Psoas muscle (tissue), 8 donors: ENCODE results near the gene ATP6AP2. TPM values are rescaled to one million over a fixed set of nuclear protein-coding genes. Genes with fewer than 3 reads are reported as not detected.
"Not testable (repeated sequence)": the region's sequence is repeated elsewhere in the genome, so short reads cannot be mapped to it uniquely, and the experiment has no call there.

Experiments
- ATAC-seq, 4 donors: fragments of 200-7000 bp; cut with Tn5 transposase; one replicate each; pipeline ENCODE4 v1.9.1; 2020; ENCODE audit warnings: moderate library complexity in 3 of 4, mild to moderate bottlenecking in 2 of 4
- DNase-seq, 2 donors: peaks; one replicate each; pipeline ENCODE4 v3.0.0-alpha.2; 2020
- H3K27ac ChIP-seq: fragments of 200-600 bp; one replicate; pipeline ENCODE4 v1.8.0; 2022
- H3K27me3 ChIP-seq, 3 donors: fragments of 200-600 bp in 1 of 3; one replicate each; pipeline versions ENCODE4 v1.6.1 to v1.8.0; 2013 to 2022; ENCODE audit warnings: low read length in 2 of 3, mild to moderate bottlenecking in 2 of 3, moderate library complexity in 1 of 3; ENCODE audit not compliant: insufficient read depth in 3 of 3
- H3K36me3 ChIP-seq, 2 donors: fragments of 200-600 bp in 1 of 2; one replicate each; pipeline versions ENCODE4 v1.6.1 to v1.8.0; 2013 to 2022; ENCODE audit warnings: low read depth in 1 of 2, mild to moderate bottlenecking in 1 of 2, moderate library complexity in 1 of 2; ENCODE audit not compliant: insufficient read depth in 1 of 2
- H3K4me1 ChIP-seq: fragments of 200-600 bp; one replicate; pipeline ENCODE4 v1.8.0; 2022
- H3K4me3 ChIP-seq: fragments of 200-600 bp; one replicate; pipeline ENCODE4 v1.8.0; 2022; ENCODE audit warnings: mild to moderate bottlenecking
- H3K9me3 ChIP-seq: fragments of 200-600 bp; one replicate; pipeline ENCODE4 v1.8.0; 2022
- WGBS, 3 donors: extraction: QIAGEN DNeasy Blood & Tissue Kit; methylation state at CpG; one replicate each; pipeline versions ENCODE4 v1.1.6 to v1.1.7; 2013; 5-methylcytosine and 5-hydroxymethylcytosine counted together
- intact Hi-C, 2 donors: fragments of 100-400 bp; cut with DNase I; formaldehyde crosslinking; loops; one replicate each; pipeline versions ENCODE4 v1.11.0 to v1.14.2; 2022
- polyA plus RNA-seq, 3 donors: library from polyadenylated mRNA; stranded (reverse); fragments of 200-250 nt; gene quantifications; one replicate each; pipeline ENCODE4 v1.2.3, GENCODE V29; 2013
- total RNA-seq, 4 donors: library from RNA; stranded (reverse); fragmentation: NEBNext Ultra II Directional in 2 of 4; extraction: Animal tissue kit (Norgen Biotek cat#: 25700) in 2 of 4; gene quantifications; one replicate each; pipeline versions ENCODE4 v1.2.1 to v1.2.4, GENCODE V29; 2021 to 2023
- TF ChIP-seq, protein P1 (sequence below): fragments of 200-600 bp; IDR thresholded peaks from one replicate; pipeline ENCODE4 v1.8.0; 2022; ENCODE audit warnings: antibody characterized with exemption
- donor health status: healthy with polysubstance abuse.
- donor health status: DM: no; HTN: no; CAD: no; lungs with moderate emphysema.
- donor health status: Bipolar disorder and iron deficiency.
- donor health status: healthy.
- donor health status: DM: yes; HTN: yes; CAD: no.
- donor health status: DM: no; HTN: no; CAD: no.
- donor health status: DM: no; HTN: no; CAD: no.
- donor health status: DM: yes; HTN: yes; CAD: no.

ATP6AP2 gene
- total and polyA plus RNA-seq, 7 donors: 17.5 to 29.2 (median 24.7) TPM

DNA sequence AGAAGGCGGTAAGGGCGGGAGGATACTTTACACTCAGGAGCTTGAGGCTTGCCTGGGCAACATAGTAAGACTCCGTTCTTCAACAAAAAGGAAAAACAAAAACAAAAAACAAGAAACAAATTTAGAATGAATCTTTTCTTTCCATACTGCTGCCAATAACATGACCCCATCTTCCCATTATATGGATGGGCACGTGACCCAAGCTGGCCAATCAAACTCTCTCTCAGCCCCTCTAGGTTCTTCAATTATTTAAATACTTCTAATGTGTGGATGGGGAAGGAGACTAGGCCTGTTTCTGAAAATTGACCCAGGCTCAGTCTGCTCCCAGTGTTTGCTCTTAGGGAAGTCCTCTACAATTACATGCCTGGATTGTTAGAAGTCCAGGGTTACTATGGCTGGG is 22.2 kb upstream of the ATP6AP2 start:
- TF ChIP-seq, protein P1, sequence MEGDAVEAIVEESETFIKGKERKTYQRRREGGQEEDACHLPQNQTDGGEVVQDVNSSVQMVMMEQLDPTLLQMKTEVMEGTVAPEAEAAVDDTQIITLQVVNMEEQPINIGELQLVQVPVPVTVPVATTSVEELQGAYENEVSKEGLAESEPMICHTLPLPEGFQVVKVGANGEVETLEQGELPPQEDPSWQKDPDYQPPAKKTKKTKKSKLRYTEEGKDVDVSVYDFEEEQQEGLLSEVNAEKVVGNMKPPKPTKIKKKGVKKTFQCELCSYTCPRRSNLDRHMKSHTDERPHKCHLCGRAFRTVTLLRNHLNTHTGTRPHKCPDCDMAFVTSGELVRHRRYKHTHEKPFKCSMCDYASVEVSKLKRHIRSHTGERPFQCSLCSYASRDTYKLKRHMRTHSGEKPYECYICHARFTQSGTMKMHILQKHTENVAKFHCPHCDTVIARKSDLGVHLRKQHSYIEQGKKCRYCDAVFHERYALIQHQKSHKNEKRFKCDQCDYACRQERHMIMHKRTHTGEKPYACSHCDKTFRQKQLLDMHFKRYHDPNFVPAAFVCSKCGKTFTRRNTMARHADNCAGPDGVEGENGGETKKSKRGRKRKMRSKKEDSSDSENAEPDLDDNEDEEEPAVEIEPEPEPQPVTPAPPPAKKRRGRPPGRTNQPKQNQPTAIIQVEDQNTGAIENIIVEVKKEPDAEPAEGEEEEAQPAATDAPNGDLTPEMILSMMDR: no peak
- no peak for ATAC-seq
- H3K36me3 ChIP-seq: no peaks in the 10 kb centered on the region
- H3K9me3 ChIP-seq: no peaks in the 10 kb centered on the region
- H3K27ac ChIP-seq: no peak overlapping the region
- intact Hi-C loops: no loop called here
- no peaks in the 10 kb centered on the region for H3K4me1 ChIP-seq
- WGBS, 3 donors: 69 to 97% (median 94%) methylated on average over 4 of the region's 4 CpGs
- H3K27me3 ChIP-seq: peaks cover 0 to 51% (median 0%) of the 10 kb centered on the region in 3 donors
- no peak overlapping the region for H3K4me3 ChIP-seq
- no peak for DNase-seq

DNA sequence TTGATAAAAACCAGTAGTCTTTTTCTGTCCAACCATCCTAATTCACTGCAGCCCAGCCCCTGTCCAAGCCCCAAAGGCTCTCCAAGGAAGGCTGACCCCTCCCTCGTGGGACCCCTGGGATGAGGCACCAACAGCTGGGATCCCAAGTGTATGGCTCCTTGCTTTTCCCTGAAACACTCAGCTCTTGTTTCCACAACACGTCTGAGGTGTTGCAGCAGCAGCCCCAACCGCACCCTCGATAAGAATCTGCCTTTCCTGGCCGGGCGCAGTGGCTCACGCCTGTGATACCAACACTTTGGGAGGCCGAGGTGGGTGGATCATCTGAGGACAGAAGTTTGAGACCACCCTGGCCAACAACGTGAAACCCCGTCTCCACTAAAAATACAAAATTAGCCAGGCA is 17.0 kb upstream of the ATP6AP2 start:
- intact Hi-C loops: no loop called here
- H3K9me3 ChIP-seq: no peaks in the 10 kb centered on the region
- no peak for ATAC-seq
- H3K36me3 ChIP-seq: no peaks in the 10 kb centered on the region
- H3K27ac ChIP-seq: no peak overlapping the region
- H3K4me1 ChIP-seq: no peaks in the 10 kb centered on the region
- peaks cover 0 to 51% (median 0%) of the 10 kb centered on the region in 3 donors for H3K27me3 ChIP-seq
- no peak for DNase-seq
- TF ChIP-seq, protein P1: no peak
- no peak overlapping the region for H3K4me3 ChIP-seq
- WGBS, 3 donors: 81 to 89% (median 88%) methylated on average over 10 of the region's 10 CpGs

DNA sequence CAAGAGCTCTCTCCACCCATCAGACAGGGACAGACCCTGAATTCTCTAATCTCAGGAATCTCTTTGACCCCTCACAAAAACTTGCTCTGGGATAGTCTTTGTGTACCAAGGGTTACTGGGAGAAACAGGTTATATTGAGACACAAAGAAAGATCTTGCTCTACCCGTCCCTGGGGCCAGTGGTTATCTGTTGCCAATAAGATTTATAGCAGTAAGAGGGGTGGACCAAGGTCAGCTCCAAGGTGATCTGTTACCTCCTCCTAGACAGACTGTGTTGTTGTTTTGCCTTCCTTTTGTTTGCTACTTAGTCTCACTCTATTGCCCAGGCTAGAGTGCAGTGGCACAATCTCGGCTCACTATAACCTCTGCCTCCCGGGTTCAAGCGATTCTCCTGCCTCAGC is 16.3 kb upstream of the ATP6AP2 start:
- H3K4me1 ChIP-seq: no peaks in the 10 kb centered on the region
- DNase-seq: no peak
- H3K4me3 ChIP-seq: no peak overlapping the region
- H3K27me3 ChIP-seq: peaks cover 0 to 48% (median 0%) of the 10 kb centered on the region in 3 donors
- no peaks in the 10 kb centered on the region for H3K9me3 ChIP-seq
- intact Hi-C loops: no loop called here
- 76 to 89% (median 88%) methylated on average over 4 of the region's 4 CpGs for WGBS, 3 donors
- no peaks in the 10 kb centered on the region for H3K36me3 ChIP-seq
- no peak overlapping the region for H3K27ac ChIP-seq
- TF ChIP-seq, protein P1: no peak
- ATAC-seq: no peak

DNA sequence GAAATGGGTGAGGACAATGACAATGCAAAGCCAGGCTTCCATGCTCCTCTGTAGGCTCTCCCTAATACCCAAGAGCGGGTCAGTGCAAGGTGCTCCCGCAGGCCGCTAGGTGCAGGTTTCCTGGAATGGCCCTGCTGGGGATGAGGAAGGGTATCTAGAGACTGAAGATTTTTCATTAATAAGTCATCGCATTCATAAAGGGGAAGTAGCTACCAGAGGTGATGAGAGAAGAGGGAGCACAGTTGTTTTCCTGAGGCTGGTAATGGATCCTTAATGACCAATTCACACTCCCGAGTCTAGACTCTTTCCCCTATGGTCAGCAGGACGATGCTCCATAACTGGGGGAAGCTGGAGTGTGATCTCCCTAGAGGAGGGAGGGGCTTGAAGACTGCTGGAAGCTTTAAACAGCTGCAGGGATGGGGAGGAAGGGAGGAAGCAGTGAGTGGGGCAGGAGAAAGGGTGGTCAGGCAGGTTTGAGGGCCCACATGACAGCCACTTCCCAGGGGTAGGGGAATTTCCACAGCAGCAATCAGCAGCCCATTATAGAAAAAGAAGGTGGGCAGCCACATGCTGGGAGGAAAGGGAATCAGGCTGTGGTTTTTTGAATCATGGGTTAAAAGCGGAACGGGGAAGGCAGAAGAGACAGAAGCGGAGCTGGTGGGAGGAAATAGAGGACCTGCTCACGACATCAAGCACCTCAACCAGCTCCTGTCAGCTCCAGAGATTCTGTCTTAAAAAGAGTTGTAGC is 10.2 kb upstream of the ATP6AP2 start:
- DNase-seq: no peak
- Histone ChIP-seq H3K4me3 (no peak overlapping the region), H3K4me1 (no peaks in the 10 kb centered on the region), H3K9me3 (no peaks in the 10 kb centered on the region), H3K36me3 (no peaks in the 10 kb centered on the region), H3K27ac (no peak overlapping the region), H3K27me3 (peaks cover 0 to 48% (median 0%) of the 10 kb centered on the region in 3 donors)
- TF ChIP-seq, protein P1: no peak
- intact Hi-C loops: no loop called here
- 59 to 67% (median 66%) methylated on average over 10 of the region's 10 CpGs for WGBS, 3 donors
- no peak for ATAC-seq

DNA sequence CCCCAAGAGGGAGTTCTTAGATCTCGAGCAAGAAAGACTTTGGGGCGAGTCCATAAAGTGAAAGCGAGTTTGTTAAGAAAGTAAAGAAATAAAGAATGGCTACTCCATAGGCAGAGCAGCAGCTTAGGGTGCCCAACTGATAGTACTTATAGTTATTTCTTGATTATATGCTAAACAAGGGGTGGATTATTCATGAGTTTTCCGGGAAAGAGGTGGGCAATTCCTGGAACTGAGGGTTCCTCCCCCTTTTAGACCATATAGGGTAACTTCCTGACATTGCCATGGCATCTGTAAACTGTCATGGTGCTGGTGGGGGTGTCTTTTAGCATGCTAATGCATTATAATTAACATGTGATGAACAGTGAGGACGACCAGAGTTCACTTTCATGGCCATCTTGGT is 9.6 kb upstream of the ATP6AP2 start:
- intact Hi-C loops, H3K36me3 ChIP-seq, H3K27ac ChIP-seq, H3K4me3 ChIP-seq, H3K4me1 ChIP-seq, ATAC-seq, H3K9me3 ChIP-seq, DNase-seq: not testable (repeated sequence)
- WGBS, 3 donors: 65 to 79% (median 78%) methylated on average over 5 of the region's 5 CpGs
- H3K27me3 ChIP-seq: peaks cover 0 to 48% (median 0%) of the 10 kb centered on the region in 3 donors
